GM18951 (cell line): ENCODE data around the gene LASP1NB.
"Not testable (repeated sequence)": the region's sequence is repeated elsewhere in the genome, so short reads cannot be mapped to it uniquely, and the experiment has no call there.

Source experiments
- POLR2A ChIP-seq: IDR thresholded peaks from 4 replicates; pipeline ENCODE4 v1.6.1; 2011; ENCODE audit warnings: mild to moderate bottlenecking; ENCODE audit not compliant: insufficient read length, insufficient read depth; ENCODE audit errors: extremely low read depth
- in situ Hi-C: fragments of 300-500 bp; cut with MboI; formaldehyde crosslinking; loops from one replicate; pipeline ENCODE4 v1.12.0; 2022; ENCODE audit warnings: low sequenced_read_pairs, mixed read lengths, inconsistent platforms; ENCODE audit not compliant: unreplicated experiment

LASP1NB gene

DNA sequence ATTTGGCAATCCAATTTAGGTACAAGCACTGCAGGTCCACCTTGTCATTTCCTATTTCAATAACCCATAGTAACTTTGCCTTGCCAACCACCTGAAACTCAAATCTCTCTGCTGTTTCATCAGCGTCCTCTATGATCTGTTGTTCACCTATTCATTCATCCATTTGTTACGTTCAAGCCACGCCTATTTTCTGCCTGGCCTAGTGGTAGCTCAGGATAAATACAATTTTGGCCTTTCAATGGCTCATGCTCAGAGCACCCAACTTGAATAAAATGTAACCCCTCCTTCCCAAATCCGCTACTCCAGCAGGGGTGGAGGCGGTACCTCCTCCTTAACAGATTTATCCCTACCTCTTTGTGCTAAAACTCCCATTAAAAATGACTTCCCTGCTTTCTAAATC lies 45.4 kb downstream of the LASP1NB start:
- TF ChIP-seq POLR2A, result no peak
- in situ Hi-C loops, result no loop called here

GRCh38 chr17:38976187-38976551 lies 50.8 kb downstream of the LASP1NB start:
- in situ Hi-C loops, result not testable (repeated sequence)

DNA sequence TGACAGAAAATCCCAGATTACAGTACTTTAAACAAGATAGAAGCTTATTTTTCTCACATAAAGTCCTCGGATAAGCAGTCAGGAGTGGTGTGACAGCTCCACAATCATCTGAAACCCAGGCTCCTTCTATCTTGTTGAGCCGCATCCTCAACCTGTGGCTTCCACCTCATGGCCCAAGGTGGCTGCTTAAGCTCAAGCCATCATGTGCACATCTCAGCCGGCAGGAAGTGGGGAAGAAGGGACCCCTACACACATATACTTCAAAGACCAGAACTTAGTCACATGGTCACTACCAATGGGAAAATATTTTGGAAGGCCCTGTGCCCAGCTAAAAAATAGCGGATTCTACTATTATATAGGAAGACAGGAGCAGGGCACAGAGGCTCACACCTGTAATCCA lies 52.8 kb downstream of the LASP1NB start:
- in situ Hi-C loops, result no loop called here
- no peak for TF ChIP-seq POLR2A
